ENCODE results near the gene FAM169A. TPM values are rescaled to one million over a fixed set of nuclear protein-coding genes. Genes with fewer than 3 reads are reported as not detected.

Gene FAM169A
- total RNA-seq, 1 experiment from 2014 or later, result 11.2 TPM

GRCh38 chr5:74822288-74822687 lies 43.9 kb downstream of the FAM169A start:
- H2AFZ ChIP-seq (ENCODE audit: low read length), result no peak overlapping the region
- H3K79me2 ChIP-seq (ENCODE audit: low read length), result no peaks in the 10 kb centered on the region
- ChIA-PET POLR2A (ENCODE audit: unreplicated experiment) (interaction anchor here (0.6 kb wide), 1 partner anchor 106 kb away, joined by 8 read pairs; no protein-coding TSS in a partner anchor), CTCF (no interaction called here)
- H3K9ac ChIP-seq (ENCODE audit: low read length), result no peak overlapping the region
- no peaks in the 10 kb centered on the region for H3K36me3 ChIP-seq (ENCODE audit: low read depth, low read length)
- peak; percentile 35 for ATAC-seq
- intact Hi-C loops (cut with micrococcal nuclease), result no loop called here
- no peak overlapping the region for H3K27ac ChIP-seq (ENCODE audit: low read length)
- H3K4me3 ChIP-seq (ENCODE audit: low read length), result no peak overlapping the region
- H4K20me1 ChIP-seq (ENCODE audit: low read length), result no peaks in the 10 kb centered on the region
- no peak overlapping the region for H3K4me2 ChIP-seq (ENCODE audit: low read length)
- no TSS peak for BruUV-seq (replicated peaks)
- no peak for TF ChIP-seq EZH2 (IDR thresholded peaks at IDR 0.05; ENCODE audit: low read length, unreplicated experiment)
- no peak for TF ChIP-seq EZH2phosphoT487 (IDR thresholded peaks at IDR 0.05; ENCODE audit: borderline replicate concordance, low read length)
- no peak for TF ChIP-seq CTCF (conservative IDR thresholded peaks at IDR 0.05; ENCODE audit: low read depth, low read length)
- peak; percentile 25 for DNase-seq
- no peaks in the 10 kb centered on the region for H3F3A ChIP-seq (ENCODE audit: low read length, unreplicated experiment)
- no peaks in the 10 kb centered on the region for H3K9me3 ChIP-seq (ENCODE audit: low read length)
- H3K27me3 ChIP-seq (ENCODE audit: low read length), result no peaks in the 10 kb centered on the region
- H3K9me2 ChIP-seq (replicated peaks; ENCODE audit: low read length), result no peaks in the 10 kb centered on the region
- peaks cover 6% of the 10 kb centered on the region; the same call in 1 of the 2 replicates for H3K4me1 ChIP-seq (ENCODE audit: insufficient read depth, low read length)

- ATAC-seq, result peak; percentile 29; the same call in 1 of the 2 replicates
- H3K4me3 ChIP-seq (ENCODE audit: low read length), result no peak overlapping the region
- no peaks in the 10 kb centered on the region for H3F3A ChIP-seq (ENCODE audit: low read length, unreplicated experiment)
- ChIA-PET POLR2A (ENCODE audit: unreplicated experiment) (interaction anchor here (0.7 kb wide), 1 partner anchor 259 kb away, joined by 4 read pairs; no protein-coding TSS in a partner anchor), CTCF (no interaction called here)
- H4K20me1 ChIP-seq (ENCODE audit: low read length), result no peaks in the 10 kb centered on the region
- TF ChIP-seq CTCF (conservative IDR thresholded peaks at IDR 0.05; ENCODE audit: low read depth, low read length) (no peak), EZH2phosphoT487 (IDR thresholded peaks at IDR 0.05; ENCODE audit: borderline replicate concordance, low read length) (no peak), EZH2 (IDR thresholded peaks at IDR 0.05; ENCODE audit: low read length, unreplicated experiment) (no peak)
- BruUV-seq (replicated peaks), result no TSS peak
- H2AFZ ChIP-seq (ENCODE audit: low read length), result no peak overlapping the region
- no peak overlapping the region for H3K27ac ChIP-seq (ENCODE audit: low read length)
- H3K9me3 ChIP-seq (ENCODE audit: low read length), result no peaks in the 10 kb centered on the region
- no peaks in the 10 kb centered on the region for H3K79me2 ChIP-seq (ENCODE audit: low read length)
- H3K4me2 ChIP-seq (ENCODE audit: low read length), result 0 out of 2 replicates have a peak overlapping the region, but pooled peaks have one; percentile 4
- no peaks in the 10 kb centered on the region for H3K9me2 ChIP-seq (replicated peaks; ENCODE audit: low read length)
- no peak for DNase-seq
- H3K4me1 ChIP-seq (ENCODE audit: insufficient read depth, low read length), result peaks cover 11% of the 10 kb centered on the region; the same call in 1 of the 2 replicates
- intact Hi-C loops (cut with micrococcal nuclease), result no loop called here
- no peak overlapping the region for H3K9ac ChIP-seq (ENCODE audit: low read length)
- H3K27me3 ChIP-seq (ENCODE audit: low read length), result no peaks in the 10 kb centered on the region
- H3K36me3 ChIP-seq (ENCODE audit: low read depth, low read length), result no peaks in the 10 kb centered on the region
Measured at GRCh38 chr5:74816875-74817274, 49.3 kb downstream of the FAM169A start.

- peak; percentile 21 for DNase-seq
- Histone ChIP-seq H3K4me2 (ENCODE audit: low read length) (no peak overlapping the region), H2AFZ (ENCODE audit: low read length) (no peak overlapping the region), H3K4me3 (ENCODE audit: low read length) (no peak overlapping the region), H3K79me2 (ENCODE audit: low read length) (no peaks in the 10 kb centered on the region), H3K27ac (ENCODE audit: low read length) (no peak overlapping the region), H3K9ac (ENCODE audit: low read length) (no peak overlapping the region), H4K20me1 (ENCODE audit: low read length) (no peaks in the 10 kb centered on the region), H3K9me2 (replicated peaks; ENCODE audit: low read length) (no peaks in the 10 kb centered on the region), H3K9me3 (ENCODE audit: low read length) (no peaks in the 10 kb centered on the region), H3K4me1 (ENCODE audit: insufficient read depth, low read length) (no peaks in the 10 kb centered on the region), H3F3A (ENCODE audit: low read length, unreplicated experiment) (no peaks in the 10 kb centered on the region), H3K27me3 (ENCODE audit: low read length) (no peaks in the 10 kb centered on the region), H3K36me3 (ENCODE audit: low read depth, low read length) (no peaks in the 10 kb centered on the region)
- ChIA-PET POLR2A (ENCODE audit: unreplicated experiment) (no interaction called here), CTCF (no interaction called here)
- TF ChIP-seq EZH2phosphoT487 (IDR thresholded peaks at IDR 0.05; ENCODE audit: borderline replicate concordance, low read length), result no peak
- no peak for TF ChIP-seq EZH2 (IDR thresholded peaks at IDR 0.05; ENCODE audit: low read length, unreplicated experiment)
- TF ChIP-seq CTCF (conservative IDR thresholded peaks at IDR 0.05; ENCODE audit: low read depth, low read length), result no peak
- intact Hi-C loops (cut with micrococcal nuclease), result no loop called here
- no peak for ATAC-seq
- BruUV-seq (replicated peaks), result no TSS peak
Measured at GRCh38 chr5:74810915-74811314, 55.3 kb downstream of the FAM169A start.
